Endothelial cell (in vitro differentiated cells): ENCODE results near the gene CSNK1D. TPM values are rescaled to one million over a fixed set of nuclear protein-coding genes. Genes with fewer than 3 reads are reported as not detected.

Experiments
- DNase-seq: peaks from one replicate; pipeline ENCODE4 v3.0.0; 2021; ENCODE audit warnings: low spot score
- H3K27ac Mint-ChIP-seq: one replicate; pipeline ENCODE4 v1.8.0; 2021; ENCODE audit warnings: mixed read lengths, inconsistent platforms; ENCODE audit not compliant: unreplicated experiment
- H3K27me3 Mint-ChIP-seq: one replicate; pipeline ENCODE4 v1.8.0; 2021; ENCODE audit warnings: mild to moderate bottlenecking, moderate library complexity, mixed read lengths, inconsistent platforms; ENCODE audit not compliant: unreplicated experiment
- H3K36me3 Mint-ChIP-seq: one replicate; pipeline ENCODE4 v1.8.0; 2021; ENCODE audit warnings: mild to moderate bottlenecking, low read depth, mixed read lengths, inconsistent platforms; ENCODE audit not compliant: unreplicated experiment
- H3K4me1 Mint-ChIP-seq: one replicate; pipeline ENCODE4 v1.8.0; 2021; ENCODE audit warnings: mild to moderate bottlenecking, mixed read lengths, inconsistent platforms; ENCODE audit not compliant: unreplicated experiment
- H3K4me3 Mint-ChIP-seq: one replicate; pipeline ENCODE4 v1.8.0; 2021; ENCODE audit warnings: mild to moderate bottlenecking, mixed read lengths, inconsistent platforms; ENCODE audit not compliant: unreplicated experiment
- H3K9me3 Mint-ChIP-seq: one replicate; pipeline ENCODE4 v1.8.0; 2021; ENCODE audit warnings: mixed read lengths, inconsistent platforms; ENCODE audit not compliant: unreplicated experiment
- CTCF ChIP-seq: fragments of 200-600 bp; sonication (generic); IDR thresholded peaks from one replicate; pipeline ENCODE4 v1.5.0; 2021; ENCODE audit warnings: antibody characterized with exemption; ENCODE audit not compliant: unreplicated experiment
- total RNA-seq: library from RNA; stranded (reverse); fragmentation: NEBNext Ultra II Directional; extraction: Animal tissue kit (Norgen Biotek cat#: 25700); gene quantifications from one replicate; pipeline ENCODE4 v1.2.1, GENCODE V29; 2021; ENCODE audit not compliant: unreplicated experiment

The CSNK1D gene
- total RNA-seq, 1 donor from 2014 or later, result 149 TPM

GRCh38 chr17:82314012-82314726 lies 40.7 kb upstream of the CSNK1D start:
- Mint-ChIP-seq H3K9me3 (no peaks in the 10 kb centered on the region), H3K4me1 (no peaks in the 10 kb centered on the region), H3K27me3 (peaks cover 6% of the 10 kb centered on the region), H3K27ac (no peak overlapping the region), H3K36me3 (no peaks in the 10 kb centered on the region), H3K4me3 (no peak overlapping the region)
- TF ChIP-seq CTCF, result no peak
- DNase-seq, result no peak

GRCh38 chr17:82313195-82314011 lies 39.9 kb upstream of the CSNK1D start:
- no peak for TF ChIP-seq CTCF
- Mint-ChIP-seq H3K36me3 (no peaks in the 10 kb centered on the region), H3K4me1 (no peaks in the 10 kb centered on the region), H3K9me3 (no peaks in the 10 kb centered on the region), H3K27me3 (peaks cover 6% of the 10 kb centered on the region), H3K4me3 (no peak overlapping the region), H3K27ac (no peak overlapping the region)
- no peak for DNase-seq

GRCh38 chr17:82311971-82312370 lies 38.5 kb upstream of the CSNK1D start:
- H3K9me3 Mint-ChIP-seq, result no peaks in the 10 kb centered on the region
- DNase-seq, result no peak
- TF ChIP-seq CTCF, result no peak
- H3K36me3 Mint-ChIP-seq, result no peaks in the 10 kb centered on the region
- no peaks in the 10 kb centered on the region for H3K4me1 Mint-ChIP-seq
- H3K27ac Mint-ChIP-seq, result no peak overlapping the region
- no peak overlapping the region for H3K4me3 Mint-ChIP-seq
- H3K27me3 Mint-ChIP-seq, result peaks cover 6% of the 10 kb centered on the region

GRCh38 chr17:82310877-82311276 lies 37.4 kb upstream of the CSNK1D start:
- Mint-ChIP-seq H3K36me3 (no peaks in the 10 kb centered on the region), H3K27ac (no peak overlapping the region), H3K9me3 (no peaks in the 10 kb centered on the region), H3K4me3 (no peak overlapping the region), H3K27me3 (peaks cover 6% of the 10 kb centered on the region), H3K4me1 (no peaks in the 10 kb centered on the region)
- DNase-seq, result no peak
- TF ChIP-seq CTCF, result no peak
